ENCODE measurements around the gene UNC45B.

- no peak for TF ChIP-seq POLR2AphosphoS5 (IDR thresholded peaks at IDR 0.05; ENCODE audit: borderline replicate concordance, low read depth, low read length)
- no peak for TF ChIP-seq EZH2 (IDR thresholded peaks at IDR 0.05)
- no peak for TF ChIP-seq FOXP2 (optimal IDR thresholded peaks at IDR 0.05; ENCODE audit: control extremely low read depth, extremely low read length, insufficient read depth)
These were observed 36.7 kb downstream of the UNC45B start for GRCh38 chr17:35184274-35184673.
